Smooth muscle cell (in vitro differentiated cells): ENCODE results near the gene GREM1. TPM values are rescaled to one million over a fixed set of nuclear protein-coding genes. Genes with fewer than 3 reads are reported as not detected.

Source experiments
- DNase-seq: peaks from one replicate; lab custom pipeline; 2025; ENCODE audit not compliant: unreplicated experiment; lab: John Stamatoyannopoulos, UW
- H2AFZ ChIP-seq: fragments of 200-600 bp; sonication (generic); 2 replicates; pipeline ENCODE4 v1.6.0; 2016; ENCODE audit warnings: antibody characterized with exemption, low read depth, mild to moderate bottlenecking
- H3F3A ChIP-seq: fragments of 200-600 bp; sonication (generic); 2 replicates; pipeline ENCODE4 v1.6.0; 2017; ENCODE audit warnings: antibody characterized with exemption, low read depth
- H3K27ac ChIP-seq: fragments of 200-600 bp; sonication (generic); 2 replicates; pipeline ENCODE4 v1.5.1; 2016; ENCODE audit warnings: low read depth, mild to moderate bottlenecking
- H3K27me3 ChIP-seq: fragments of 200-600 bp; sonication (generic); 2 replicates; pipeline ENCODE4 v1.6.1; 2016; ENCODE audit warnings: low read depth, mild to moderate bottlenecking
- H3K36me3 ChIP-seq: fragments of 200-600 bp; sonication (generic); 2 replicates; pipeline ENCODE4 v1.5.1; 2016; ENCODE audit warnings: low read depth
- H3K4me1 ChIP-seq: fragments of 200-600 bp; sonication (generic); 2 replicates; pipeline ENCODE4 v1.5.1; 2016; ENCODE audit warnings: low read depth
- H3K4me2 ChIP-seq: fragments of 200-600 bp; sonication (generic); 2 replicates; pipeline ENCODE4 v1.6.0; 2016; ENCODE audit warnings: mild to moderate bottlenecking
- H3K4me3 ChIP-seq: fragments of 200-600 bp; sonication (generic); 2 replicates; pipeline ENCODE4 v1.5.1; 2016; ENCODE audit warnings: mild to moderate bottlenecking
- H3K79me2 ChIP-seq: fragments of 200-600 bp; sonication (generic); 2 replicates; pipeline ENCODE4 v1.6.0; 2016; ENCODE audit warnings: low read depth, mild to moderate bottlenecking
- H3K9ac ChIP-seq: fragments of 200-600 bp; sonication (generic); 2 replicates; pipeline ENCODE4 v1.6.0; 2016; ENCODE audit warnings: low read depth
- H3K9me3 ChIP-seq: fragments of 200-600 bp; sonication (generic); replicated peaks from 2 replicates; pipeline ENCODE4 v1.5.1; 2016; ENCODE audit warnings: low read depth
- H4K20me1 ChIP-seq: fragments of 200-600 bp; sonication (generic); 2 replicates; pipeline ENCODE4 v1.6.0; 2016; ENCODE audit warnings: low read depth
- CTCF ChIP-seq: fragments of 200-600 bp; sonication (generic); IDR thresholded peaks from 2 replicates; pipeline ENCODE4 v1.5.1; 2017; ENCODE audit warnings: borderline replicate concordance, mild to moderate bottlenecking, antibody characterized with exemption; ENCODE audit not compliant: insufficient read depth, poor library complexity, severe bottlenecking
- WGBS: methylation state at CpG from one replicate; pipeline ENCODE4 v1.1.7; 2016; ENCODE audit warnings: low lambda C conversion rate; 5-methylcytosine and 5-hydroxymethylcytosine counted together
- polyA plus RNA-seq: library from polyadenylated mRNA; unstranded; fragments of >200 nt; fragmentation: Nextera tagmentation; extraction: Ambion mirVana; gene quantifications from 2 replicates; pipeline ENCODE4 v1.2.1, GENCODE V29; 2016
- total RNA-seq: library from RNA; depleted of rRNA; stranded (reverse); fragments of >200 nt; gene quantifications from 2 replicates; pipeline ENCODE4 v1.2.3, GENCODE V29; 2014

GREM1 gene
- total and polyA plus RNA-seq, 2 experiments from 2014 or later: 57.4 to 80.1 TPM

- no peak for TF ChIP-seq CTCF
- H3K4me2 ChIP-seq: peak overlapping the region; percentile 42
- H3K79me2 ChIP-seq: no peaks in the 10 kb centered on the region
- H3K27ac ChIP-seq: peak overlapping the region; percentile 93
- H2AFZ ChIP-seq: no peak overlapping the region
- WGBS: 65% methylated on average over 1 of the region's 1 CpG
- peaks cover 18% of the 10 kb centered on the region for H3F3A ChIP-seq
- H3K9ac ChIP-seq: peak overlapping the region; percentile 40
- no peaks in the 10 kb centered on the region for H3K36me3 ChIP-seq
- DNase-seq: no peak
- H3K4me1 ChIP-seq: no peaks in the 10 kb centered on the region
- no peak overlapping the region for H3K4me3 ChIP-seq
- no peaks in the 10 kb centered on the region for H3K27me3 ChIP-seq
- H4K20me1 ChIP-seq: no peaks in the 10 kb centered on the region
- H3K9me3 ChIP-seq: no peaks in the 10 kb centered on the region
These were observed 32.2 kb upstream of the GREM1 start for GRCh38 chr15:32685576-32685975.

GRCh38 chr15:32687556-32687955, 30.2 kb upstream of the GREM1 start:
- Histone ChIP-seq H2AFZ (no peak overlapping the region), H3K27ac (peak overlapping the region; percentile 93), H3K4me2 (peak overlapping the region; percentile 73), H3K4me3 (no peak overlapping the region), H3K36me3 (no peaks in the 10 kb centered on the region), H3K79me2 (no peaks in the 10 kb centered on the region), H3F3A (peaks cover 18% of the 10 kb centered on the region), H3K9ac (peak overlapping the region; percentile 70), H3K27me3 (no peaks in the 10 kb centered on the region), H3K9me3 (no peaks in the 10 kb centered on the region), H3K4me1 (no peaks in the 10 kb centered on the region), H4K20me1 (no peaks in the 10 kb centered on the region)
- WGBS: 17% methylated on average over 5 of the region's 5 CpGs
- no peak for TF ChIP-seq CTCF
- DNase-seq: no peak

DNA sequence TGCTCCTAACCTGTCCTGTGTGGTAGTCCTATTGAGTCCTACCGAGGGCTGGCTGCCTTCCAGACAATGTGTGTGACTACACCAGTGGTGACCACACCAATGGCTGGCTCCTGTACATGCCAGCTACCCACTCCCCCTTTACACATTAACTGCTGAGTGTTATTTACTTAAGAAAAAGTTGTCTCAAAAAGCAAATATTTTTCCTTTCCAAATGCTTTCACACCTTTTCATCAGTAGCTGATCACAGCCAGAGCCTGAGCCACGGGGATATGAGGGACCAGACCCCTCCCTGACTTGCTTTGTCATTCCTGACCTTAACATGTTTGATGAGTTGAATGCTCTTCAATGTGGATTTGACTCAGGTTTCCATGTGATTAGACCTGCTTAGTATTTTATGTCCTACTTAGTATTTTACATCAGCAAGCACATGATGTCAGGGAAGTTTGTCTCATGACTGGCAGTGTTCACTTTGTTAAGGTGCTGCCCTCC, 29.6 kb upstream of the GREM1 start:
- Histone ChIP-seq H3K27me3 (no peaks in the 10 kb centered on the region), H3K4me2 (peak overlapping the region; percentile 73), H3F3A (peaks cover 13% of the 10 kb centered on the region), H3K4me1 (no peaks in the 10 kb centered on the region), H3K9ac (peak overlapping the region; percentile 70), H3K4me3 (no peak overlapping the region), H3K79me2 (no peaks in the 10 kb centered on the region), H3K36me3 (no peaks in the 10 kb centered on the region), H3K9me3 (no peaks in the 10 kb centered on the region), H4K20me1 (no peaks in the 10 kb centered on the region), H2AFZ (no peak overlapping the region), H3K27ac (peak overlapping the region; percentile 93)
- TF ChIP-seq CTCF: no peak
- 23% methylated on average over 2 of the region's 2 CpGs for WGBS
- no peak for DNase-seq

- Histone ChIP-seq H3K79me2 (no peaks in the 10 kb centered on the region), H3K36me3 (no peaks in the 10 kb centered on the region), H4K20me1 (no peaks in the 10 kb centered on the region), H3K9me3 (no peaks in the 10 kb centered on the region), H3K27me3 (no peaks in the 10 kb centered on the region), H2AFZ (peak overlapping the region; percentile 1), H3F3A (peaks cover 4% of the 10 kb centered on the region), H3K4me1 (no peaks in the 10 kb centered on the region), H3K4me3 (no peak overlapping the region), H3K9ac (no peak overlapping the region), H3K27ac (peak overlapping the region; percentile 14), H3K4me2 (peak overlapping the region; percentile 61)
- no peak for DNase-seq
- no peak for TF ChIP-seq CTCF
- 54% methylated on average over 8 of the region's 8 CpGs for WGBS
These were observed 26.7 kb upstream of the GREM1 start for GRCh38 chr15:32690941-32691688.
